HepG2 (cell line): Measurements from ENCODE around the gene CYBRD1.

Source experiments
- CTCF ChIP-seq: sonication (generic); formaldehyde crosslinking; IDR thresholded peaks from 2 replicates; pipeline ENCODE4 v1.5.0; 2020; ENCODE audit warnings: mild to moderate bottlenecking, missing genetic modification reagents, moderate library complexity
- IRF1 ChIP-seq: sonication (generic); formaldehyde crosslinking; IDR thresholded peaks from 2 replicates; pipeline ENCODE4 v1.4.0; 2020; ENCODE audit warnings: low read depth, mild to moderate bottlenecking, missing genetic modification reagents
- PRDM4 ChIP-seq: sonication (generic); formaldehyde crosslinking; IDR thresholded peaks from 2 replicates; pipeline ENCODE4 v1.9.0; 2021; ENCODE audit warnings: missing genetic modification reagents, borderline replicate concordance
- RAD21 ChIP-seq: fragments of 450-650 bp; formaldehyde crosslinking; IDR thresholded peaks from 2 replicates; pipeline ENCODE4 v1.5.0; 2020; ENCODE audit warnings: mild to moderate bottlenecking
- REST ChIP-seq, 2 experiments: IDR thresholded peaks; 2 replicates each; pipeline ENCODE4 v1.6.1; 2011 to 2012; ENCODE audit warnings: low read length in 2 of 2, borderline replicate concordance in 1 of 2, low read depth in 1 of 2, mild to moderate bottlenecking in 1 of 2, moderate library complexity in 1 of 2

GRCh38 chr2:171553236-171553635, 31.0 kb downstream of the CYBRD1 start:
- no peak for TF ChIP-seq RAD21 (CRISPR knock-in tag)
- TF ChIP-seq PRDM4 (CRISPR knock-in tag) = no peak
- no peak for TF ChIP-seq REST (IDR thresholded peaks at IDR 0.05; ENCODE audit: borderline replicate concordance in 1 of 2, low read depth in 1 of 2, low read length in 2 of 2)
- no peak for TF ChIP-seq CTCF (CRISPR knock-in tag)
- TF ChIP-seq IRF1 (CRISPR knock-in tag) = no peak
